Measurements from ENCODE around the gene DVL2. TPM values are rescaled to one million over a fixed set of nuclear protein-coding genes. Genes with fewer than 3 reads are reported as not detected.

DVL2 gene
- total RNA-seq, 1 donor from 2014 or later, result 34.4 TPM

- Mint-ChIP-seq H3K27me3 (ENCODE audit: low read depth, unreplicated experiment) (no peaks in the 10 kb centered on the region), H3K36me3 (ENCODE audit: low read depth, unreplicated experiment) (peaks cover 9% of the 10 kb centered on the region), H3K4me1 (ENCODE audit: low read depth, unreplicated experiment) (peaks cover 32% of the 10 kb centered on the region), H3K4me3 (ENCODE audit: unreplicated experiment) (peak overlapping the region; percentile 84), H3K27ac (ENCODE audit: unreplicated experiment) (peak overlapping the region; percentile 99), H3K9me3 (ENCODE audit: unreplicated experiment) (no peaks in the 10 kb centered on the region)
- Histone ChIP-seq H2AFZ (ENCODE audit: low read depth, low read length) (no peak overlapping the region), H3K9me3 (ENCODE audit: insufficient read depth, low read depth, low read length) (no peaks in the 10 kb centered on the region), H4K20me1 (ENCODE audit: insufficient read depth, low read length) (peaks cover 56% of the 10 kb centered on the region), H3K36me3 (ENCODE audit: insufficient read depth, low read length) (no peaks in the 10 kb centered on the region), H3K4me3 (ENCODE audit: insufficient read depth, low read depth, low read length) (peak overlapping the region; percentile 69), H3K27ac (ENCODE audit: low read depth, low read length) (peak overlapping the region; percentile 73), H3K79me2 (ENCODE audit: insufficient read depth, low read length) (peaks cover 61% of the 10 kb centered on the region), H3K4me1 (ENCODE audit: insufficient read depth, low read length) (peaks cover 39% of the 10 kb centered on the region), H3K9ac (ENCODE audit: low read length) (peak overlapping the region; percentile 76), H3K27me3 (ENCODE audit: insufficient read depth, low read length) (no peaks in the 10 kb centered on the region), H3K4me2 (ENCODE audit: low read length) (peak overlapping the region; percentile 92)
- FAIRE-seq (peak; percentile 26), DNase-seq (ENCODE audit: low read depth) (no peak)
- no peak for TF ChIP-seq EZH2 (IDR thresholded peaks at IDR 0.05; ENCODE audit: insufficient read depth, low read length)
- no peak for TF ChIP-seq CTCF (IDR thresholded peaks at IDR 0.05; ENCODE audit: insufficient read depth, low read depth, low read length)
Measured at GRCh38 chr17:7215136-7215638, 19.1 kb downstream of the DVL2 start.

- Histone ChIP-seq H3K4me2 (ENCODE audit: low read length) (peak overlapping the region; percentile 92), H3K36me3 (ENCODE audit: insufficient read depth, low read length) (no peaks in the 10 kb centered on the region), H3K27ac (ENCODE audit: low read depth, low read length) (peak overlapping the region; percentile 73), H3K4me3 (ENCODE audit: insufficient read depth, low read depth, low read length) (peak overlapping the region; percentile 69), H3K27me3 (ENCODE audit: insufficient read depth, low read length) (no peaks in the 10 kb centered on the region), H2AFZ (ENCODE audit: low read depth, low read length) (no peak overlapping the region), H3K9ac (ENCODE audit: low read length) (peak overlapping the region; percentile 76), H3K79me2 (ENCODE audit: insufficient read depth, low read length) (peaks cover 63% of the 10 kb centered on the region), H3K9me3 (ENCODE audit: insufficient read depth, low read depth, low read length) (no peaks in the 10 kb centered on the region), H4K20me1 (ENCODE audit: insufficient read depth, low read length) (peaks cover 63% of the 10 kb centered on the region), H3K4me1 (ENCODE audit: insufficient read depth, low read length) (peaks cover 37% of the 10 kb centered on the region)
- peak; percentile 37 for TF ChIP-seq CTCF (IDR thresholded peaks at IDR 0.05; ENCODE audit: insufficient read depth, low read depth, low read length)
- TF ChIP-seq EZH2 (IDR thresholded peaks at IDR 0.05; ENCODE audit: insufficient read depth, low read length), result no peak
- no peak for FAIRE-seq
- peaks cover 12% of the 10 kb centered on the region for H3K36me3 Mint-ChIP-seq (ENCODE audit: low read depth, unreplicated experiment)
- H3K4me3 Mint-ChIP-seq (ENCODE audit: unreplicated experiment), result peak overlapping the region; percentile 84
- H3K27ac Mint-ChIP-seq (ENCODE audit: unreplicated experiment), result peak overlapping the region; percentile 99
- no peaks in the 10 kb centered on the region for H3K27me3 Mint-ChIP-seq (ENCODE audit: low read depth, unreplicated experiment)
- no peaks in the 10 kb centered on the region for H3K9me3 Mint-ChIP-seq (ENCODE audit: unreplicated experiment)
- peak; percentile 88 for DNase-seq (ENCODE audit: low read depth)
- H3K4me1 Mint-ChIP-seq (ENCODE audit: low read depth, unreplicated experiment), result peaks cover 33% of the 10 kb centered on the region
Measured at GRCh38 chr17:7214300-7215135, 19.8 kb downstream of the DVL2 start.

Measured in astrocyte (in vitro differentiated cells and primary cell).